ENCODE results near the gene THAP7. TPM values are rescaled to one million over a fixed set of nuclear protein-coding genes. Genes with fewer than 3 reads are reported as not detected.

Gene THAP7
- total and polyA plus RNA-seq, 9 of the 15 experiments (the other 6 are each of a cell fraction or from before 2014, with no cell fraction given): 7.9 to 263 (median 84.1) TPM

DNA sequence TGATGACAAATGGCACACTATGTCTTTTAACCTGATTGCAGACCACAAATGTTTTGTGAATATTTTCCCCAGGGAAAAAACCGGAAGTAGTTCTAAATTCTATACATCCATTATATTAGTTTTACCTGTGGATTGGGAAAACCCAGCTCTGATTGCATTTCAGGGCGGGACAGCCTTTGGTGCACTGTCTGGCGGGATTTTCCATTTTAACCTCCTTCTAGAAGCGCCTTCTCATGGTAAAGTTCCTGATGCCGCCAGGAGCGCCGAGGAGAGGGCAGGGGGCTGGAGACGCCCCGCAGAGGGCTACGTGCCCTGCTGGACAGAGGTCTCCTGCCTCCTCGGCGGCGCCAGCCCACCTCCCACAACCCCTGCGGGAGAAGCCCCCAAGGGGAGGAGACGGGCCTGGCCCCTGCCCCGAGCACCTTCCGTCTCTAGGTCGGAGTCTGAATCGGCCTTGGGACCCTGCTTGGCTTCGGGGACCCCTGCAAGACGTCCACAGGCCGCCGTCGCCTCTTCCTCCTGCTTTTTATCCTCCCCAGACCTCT lies 11.8 kb upstream of the THAP7 start (continued):
- peak; percentile 47 for TF ChIP-seq SAP30 (IDR thresholded peaks at IDR 0.05; ENCODE audit: borderline replicate concordance, insufficient read depth, low read depth, low read length, poor library complexity, severe bottlenecking)
- no peak for TF ChIP-seq TBP (optimal IDR thresholded peaks at IDR 0.05; ENCODE audit: low read depth, low read length)
- peak; percentile 83 for TF ChIP-seq HDAC8 (tag; IDR thresholded peaks at IDR 0.05)
- TF ChIP-seq ARID3B (CRISPR knock-in tag; IDR thresholded peaks at IDR 0.05; ENCODE audit: borderline replicate concordance): peak; percentile 97
- peak; percentile 77 for TF ChIP-seq ZBTB17 (CRISPR knock-in tag; IDR thresholded peaks at IDR 0.05)
- no peak for TF ChIP-seq ZNF644 (tag; IDR thresholded peaks at IDR 0.05; ENCODE audit: low read depth)
- TF ChIP-seq REST (IDR thresholded peaks at IDR 0.05; ENCODE audit: borderline replicate concordance): no peak
- peak; percentile 87 for TF ChIP-seq REST (CRISPR knock-in tag; IDR thresholded peaks at IDR 0.05; ENCODE audit: low read depth)
- TF ChIP-seq HMG20A (CRISPR knock-in tag; conservative IDR thresholded peaks at IDR 0.05): 0 out of 2 replicates have a peak, but pooled peaks have one; percentile 64
- TF ChIP-seq ZSCAN32 (CRISPR knock-in tag; IDR thresholded peaks at IDR 0.05): peak; percentile 81; the same call in 1 of the 2 replicates
- 0 out of 2 replicates have a peak, but pooled peaks have one; percentile 11 for TF ChIP-seq SMAD3 (CRISPR knock-in tag; conservative IDR thresholded peaks at IDR 0.05)
- peak; percentile 79; the same call in 1 of the 2 replicates for TF ChIP-seq ZNF695 (CRISPR knock-in tag; IDR thresholded peaks at IDR 0.05)
- TF ChIP-seq WHSC1 (IDR thresholded peaks at IDR 0.05; ENCODE audit: low read length): peak; percentile 46
- TF ChIP-seq ARNT (IDR thresholded peaks at IDR 0.05): no peak
- no peak for TF ChIP-seq ZNF384 (IDR thresholded peaks at IDR 0.05; ENCODE audit: low read depth, low read length)
- TF ChIP-seq MLX (CRISPR knock-in tag; conservative IDR thresholded peaks at IDR 0.05): 0 out of 4 replicates have a peak, but pooled peaks of 1 of the 2 experiments have one; percentile 86
- TF ChIP-seq ELF4 (CRISPR knock-in tag; IDR thresholded peaks at IDR 0.05): peak; percentile 81
- TF ChIP-seq BRF1 (IDR thresholded peaks at IDR 0.05; ENCODE audit: borderline replicate concordance, extremely low read depth, insufficient read length): no peak
- peak; percentile 86; the same call in 1 of the 2 replicates for TF ChIP-seq ZNF57 (CRISPR knock-in tag; IDR thresholded peaks at IDR 0.05)
